GM18520 (cell line): ENCODE data around the gene OTULINL.

Source experiments
- ATAC-seq: cut with Tn5 transposase; IDR thresholded peaks from one replicate; pipeline ENCODE4 v1.9.1; 2021; ENCODE audit not compliant: unreplicated experiment

Gene OTULINL

DNA sequence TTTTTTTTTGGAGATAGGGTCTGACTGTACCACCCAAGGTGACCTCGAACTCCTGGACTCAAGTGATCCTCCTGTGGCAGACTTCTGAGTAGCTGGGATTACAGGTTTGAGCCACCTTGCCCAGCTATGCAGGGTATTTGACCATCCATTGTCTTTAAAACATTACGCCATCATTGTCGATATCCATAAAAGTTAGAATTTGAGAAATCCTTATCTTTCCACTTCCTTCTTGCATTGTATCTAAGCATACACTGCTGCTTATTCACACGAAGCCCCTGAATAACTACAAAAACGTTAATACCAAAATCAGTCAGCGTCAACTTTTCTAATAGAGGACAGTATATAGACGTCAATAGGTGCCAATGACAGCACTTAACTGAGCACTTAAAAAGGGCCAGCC is 5.4 kb upstream of the OTULINL start:
- no peak for ATAC-seq

DNA sequence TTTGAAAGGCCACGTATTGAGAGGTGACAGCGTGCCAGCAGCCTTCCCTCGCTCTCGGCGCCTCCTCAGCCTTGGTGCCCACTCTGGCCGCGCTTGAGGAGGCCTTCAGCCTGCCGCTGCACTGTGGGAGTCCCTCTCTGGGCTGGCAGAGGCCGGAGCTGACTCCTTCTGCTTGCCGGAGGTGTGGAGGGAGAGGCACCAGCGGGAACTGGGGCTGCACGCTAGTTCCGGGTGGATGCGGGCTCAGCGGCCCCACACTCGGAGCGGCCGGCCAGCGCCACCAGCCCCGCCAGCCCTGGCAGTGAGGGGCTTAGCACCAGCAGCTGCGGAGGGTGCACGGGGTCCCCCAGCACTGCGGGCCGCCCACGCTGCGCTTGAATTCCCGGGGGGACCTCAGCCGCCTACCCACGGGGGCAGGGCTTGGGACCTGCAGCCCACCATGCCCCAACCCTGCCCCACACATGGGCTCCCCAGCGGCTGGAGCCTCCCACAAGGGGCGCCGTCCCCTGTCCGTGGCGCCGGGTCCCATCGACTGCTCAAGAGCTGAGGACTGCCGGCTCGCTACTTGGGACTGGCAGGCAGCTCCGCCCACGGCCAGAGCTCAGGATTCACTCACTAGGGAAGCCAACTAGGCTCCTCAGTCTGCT is 4.4 kb upstream of the OTULINL start:
- ATAC-seq, result no peak

GRCh38 chr5:14577971-14578370 is 3.6 kb upstream of the OTULINL start:
- no peak for ATAC-seq

- no peak for ATAC-seq
Measured at GRCh38 chr5:14579246-14579645, 2.3 kb upstream of the OTULINL start.

GRCh38 chr5:14579731-14580397 is 1.7 kb upstream of the OTULINL start:
- no peak for ATAC-seq

DNA sequence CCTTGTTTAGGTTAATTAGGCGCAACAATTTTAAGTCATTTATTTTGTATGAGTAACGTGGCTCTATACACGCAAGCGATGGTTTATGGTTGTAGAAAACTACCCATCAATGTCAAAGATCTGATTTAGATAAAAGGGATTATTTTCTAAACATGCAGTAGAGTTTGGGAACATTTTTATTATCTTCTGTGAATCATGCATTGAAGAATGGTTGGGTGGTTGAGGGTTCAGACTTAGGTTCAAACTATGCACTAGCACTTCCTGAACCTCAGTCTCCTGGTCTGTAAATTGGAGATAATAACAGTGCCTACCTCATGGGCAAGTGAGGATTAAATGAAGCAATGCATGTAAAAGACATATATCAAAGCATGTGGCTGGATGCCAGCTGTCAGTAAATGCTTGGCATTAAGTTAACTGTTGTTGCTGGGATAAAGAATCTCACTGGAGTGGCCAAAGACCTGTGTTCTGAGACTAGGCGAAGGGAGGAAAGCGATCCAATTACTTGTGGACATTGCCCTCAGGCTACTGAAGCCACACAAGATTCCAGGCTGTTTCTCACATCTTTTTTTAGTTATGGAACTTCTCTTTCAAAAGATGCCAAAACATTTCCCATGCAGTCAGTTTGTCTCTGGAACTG is 1.1 kb upstream of the OTULINL start:
- no peak for ATAC-seq

DNA sequence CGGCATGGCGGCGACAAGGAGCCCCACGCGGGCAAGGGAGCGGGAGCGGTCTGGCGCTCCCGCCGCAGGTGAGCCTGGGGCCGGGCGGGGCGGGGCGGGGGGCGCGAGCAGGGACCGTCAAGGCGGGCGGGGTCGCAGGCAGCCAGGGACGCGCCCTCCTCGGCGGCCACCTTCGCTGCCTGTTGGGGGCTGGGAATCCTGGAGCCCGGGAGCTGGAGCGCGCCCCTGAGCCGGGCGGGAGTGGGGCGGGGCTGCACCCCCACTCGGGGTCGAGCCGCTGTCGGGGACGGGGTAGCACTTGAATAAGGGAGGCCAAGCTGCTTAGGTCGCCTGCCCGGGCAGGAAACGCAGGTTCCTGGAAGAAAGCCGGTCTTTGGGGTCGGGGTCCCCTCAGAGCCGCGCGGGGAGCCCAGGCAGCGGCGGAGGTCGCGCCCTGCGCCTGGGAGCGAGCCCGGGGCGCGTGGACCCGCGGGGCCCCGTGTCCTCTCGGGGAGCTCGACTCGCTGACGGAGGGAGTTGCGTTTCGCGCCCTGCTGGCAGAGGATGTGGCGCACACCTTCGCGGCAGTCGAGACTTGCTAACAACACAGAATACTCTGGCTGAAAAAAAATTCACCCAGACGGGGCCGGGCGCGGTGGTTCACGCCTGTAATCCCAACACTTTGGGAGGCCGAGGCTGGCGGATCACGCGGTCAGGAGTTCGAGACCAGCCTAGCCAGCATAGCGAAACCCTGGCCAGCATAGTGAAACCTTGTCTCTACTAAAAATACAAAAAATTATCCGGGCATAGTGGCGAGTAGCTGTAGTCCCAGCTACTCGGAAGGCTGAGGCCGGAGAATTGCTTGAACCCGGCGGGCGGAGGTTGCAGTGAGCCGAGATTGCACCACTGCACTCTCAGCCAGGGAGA is 552 bp downstream of the OTULINL start:
- peak; percentile 66 for ATAC-seq

DNA sequence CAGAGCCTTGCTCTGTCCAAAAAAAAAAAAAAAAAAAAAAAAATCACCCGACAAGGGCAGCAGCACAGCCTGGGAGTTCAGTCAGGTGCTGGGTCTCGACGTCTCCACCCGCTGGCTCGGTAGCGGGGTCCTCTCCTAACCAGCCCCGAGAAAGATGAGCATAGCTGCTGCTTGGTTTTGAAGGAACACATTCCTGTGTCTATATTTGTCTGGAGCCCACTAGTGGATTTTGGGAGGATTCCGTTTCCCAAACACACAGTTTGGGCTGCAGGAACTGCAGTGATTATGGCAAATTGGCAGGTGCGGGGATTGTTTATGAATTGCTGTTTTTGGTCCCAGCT is 1.2 kb downstream of the OTULINL start:
- no peak for ATAC-seq

DNA sequence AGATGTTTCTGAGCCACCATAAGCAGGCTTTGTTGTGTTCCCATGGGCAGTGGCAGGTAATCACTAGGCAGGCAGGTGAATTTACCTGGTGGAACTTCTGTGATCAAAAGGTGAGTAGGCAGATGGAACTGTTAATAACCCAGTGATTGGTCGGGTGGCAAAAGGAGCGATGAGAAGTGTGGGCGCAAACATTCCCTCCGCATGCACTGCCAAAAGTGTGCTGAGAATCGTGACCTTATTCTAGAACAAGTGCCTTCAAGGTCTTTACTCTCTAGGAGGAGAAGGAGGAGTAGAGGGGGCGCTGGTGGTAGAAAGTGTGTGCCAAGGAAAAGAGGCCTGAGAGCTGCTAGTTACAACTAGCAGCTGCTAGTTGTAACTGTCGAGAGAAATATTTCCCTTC is 3.3 kb downstream of the OTULINL start:
- no peak for ATAC-seq

GRCh38 chr5:14587150-14587549 is 5.6 kb downstream of the OTULINL start:
- no peak for ATAC-seq

DNA sequence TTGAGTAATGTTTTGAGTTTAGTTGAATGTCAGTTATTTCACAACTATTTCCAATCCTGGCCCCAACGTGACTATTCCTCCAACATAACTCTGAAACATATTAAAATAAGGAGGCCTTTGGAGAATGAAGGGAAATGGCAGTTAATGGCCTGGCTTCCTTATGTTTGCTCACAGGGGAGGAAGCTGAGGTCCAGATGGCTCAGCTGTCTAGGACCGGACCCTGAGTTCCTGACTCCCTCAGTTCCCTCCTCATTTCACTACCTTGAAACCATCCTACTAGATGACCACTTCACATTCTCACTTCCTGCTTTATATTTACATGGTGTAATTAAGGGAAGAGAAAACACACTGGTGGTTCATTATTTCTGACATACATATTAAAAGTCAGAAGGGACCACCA is 6.6 kb downstream of the OTULINL start:
- ATAC-seq, result peak; percentile 43

DNA sequence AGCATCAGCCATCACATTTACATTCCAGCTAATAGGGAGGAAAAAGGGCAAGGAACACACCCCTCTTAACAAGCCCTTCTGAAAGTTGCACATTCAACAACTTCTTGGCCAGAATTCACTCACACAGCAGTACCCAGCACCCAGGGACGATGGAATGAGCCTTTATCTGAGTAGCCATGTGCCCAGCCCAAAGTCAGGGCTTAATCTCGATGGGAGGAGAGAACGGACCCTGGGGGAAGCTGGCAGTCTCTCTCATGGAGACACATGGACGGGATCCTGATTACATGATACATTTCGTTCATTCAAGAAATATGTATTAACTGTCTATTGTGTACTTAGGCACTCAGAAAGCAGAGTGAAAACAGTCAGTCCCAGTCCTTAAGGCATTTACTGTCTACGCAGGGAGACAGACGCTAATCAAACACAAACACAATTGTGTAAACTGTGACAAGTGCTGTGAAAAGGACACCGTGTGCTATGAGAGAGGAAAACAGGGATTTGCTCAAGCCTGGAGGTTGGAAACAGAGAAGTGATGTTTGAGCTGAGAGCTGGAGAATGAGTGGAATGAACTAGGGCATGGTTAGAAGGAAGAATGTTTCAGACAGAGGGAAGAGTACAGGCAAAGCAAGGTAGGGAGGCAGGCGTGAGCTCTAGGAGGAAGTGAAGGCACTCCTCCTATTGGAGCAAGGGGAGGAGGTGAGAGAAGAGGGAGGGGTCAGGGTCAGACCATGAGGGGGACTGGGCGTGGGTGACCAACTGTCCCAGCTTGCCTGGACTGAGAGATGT is 7.4 kb downstream of the OTULINL start:
- ATAC-seq, result no peak

DNA sequence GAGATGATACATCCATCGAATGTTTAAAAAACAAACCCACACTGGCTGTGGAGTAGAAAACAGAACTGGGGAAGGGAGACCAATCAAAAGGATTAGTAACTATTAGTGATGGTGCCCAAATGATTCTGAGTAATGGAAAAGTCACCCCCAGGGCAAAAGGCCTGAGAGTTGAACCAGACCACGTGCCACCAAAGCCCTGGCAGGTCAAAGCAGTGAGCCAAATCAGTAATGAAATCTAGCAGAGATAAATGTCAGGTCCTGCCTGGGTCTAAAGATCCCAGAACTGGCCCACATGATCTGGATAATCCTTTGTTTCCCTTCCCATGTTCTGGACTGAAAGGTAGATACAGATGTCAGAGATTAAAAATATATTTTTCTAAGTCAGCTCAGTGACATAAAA is 9.4 kb downstream of the OTULINL start:
- no peak for ATAC-seq

- no peak for ATAC-seq
Measured at GRCh38 chr5:14591548-14591947, 10.0 kb downstream of the OTULINL start.

DNA sequence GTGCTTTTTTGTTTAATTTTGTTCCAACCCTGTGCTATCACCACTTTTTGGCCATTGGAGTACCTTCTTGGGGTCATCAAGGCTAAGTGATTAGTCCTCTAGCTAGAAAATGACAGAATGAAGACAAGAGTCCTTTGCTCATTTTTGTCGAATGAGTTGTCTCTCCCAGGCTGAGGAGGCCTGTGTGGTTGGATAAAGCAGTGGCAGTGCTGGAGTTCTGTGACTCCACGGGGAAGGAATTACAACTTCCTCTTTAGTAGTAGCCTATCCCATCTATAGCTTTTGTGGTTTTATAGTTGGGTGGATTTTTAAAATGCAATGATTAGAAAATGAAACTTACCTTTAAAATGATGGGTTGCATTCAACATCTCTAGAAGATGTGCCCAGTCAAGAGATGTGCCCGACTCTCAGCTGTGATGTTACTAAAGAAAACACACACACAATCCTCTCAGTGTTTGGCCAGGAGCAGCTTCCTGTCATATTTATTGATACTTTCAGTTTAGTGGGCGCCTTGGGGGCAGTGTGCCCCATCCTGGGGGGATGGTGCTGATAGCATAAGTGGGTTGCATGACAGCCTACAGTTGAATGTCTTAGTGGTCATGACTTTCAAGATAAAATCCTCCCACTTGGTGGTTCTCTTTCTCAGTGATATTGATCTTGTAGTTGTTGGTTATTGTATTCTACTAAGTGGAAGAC is 11.9 kb downstream of the OTULINL start:
- ATAC-seq, result no peak

GRCh38 chr5:14594378-14595074 is 12.9 kb downstream of the OTULINL start:
- ATAC-seq, result no peak

- ATAC-seq, result peak; percentile 44
Measured at GRCh38 chr5:14595189-14595588, 13.6 kb downstream of the OTULINL start.

- no peak for ATAC-seq
Measured at GRCh38 chr5:14595891-14596290, 14.3 kb downstream of the OTULINL start.

DNA sequence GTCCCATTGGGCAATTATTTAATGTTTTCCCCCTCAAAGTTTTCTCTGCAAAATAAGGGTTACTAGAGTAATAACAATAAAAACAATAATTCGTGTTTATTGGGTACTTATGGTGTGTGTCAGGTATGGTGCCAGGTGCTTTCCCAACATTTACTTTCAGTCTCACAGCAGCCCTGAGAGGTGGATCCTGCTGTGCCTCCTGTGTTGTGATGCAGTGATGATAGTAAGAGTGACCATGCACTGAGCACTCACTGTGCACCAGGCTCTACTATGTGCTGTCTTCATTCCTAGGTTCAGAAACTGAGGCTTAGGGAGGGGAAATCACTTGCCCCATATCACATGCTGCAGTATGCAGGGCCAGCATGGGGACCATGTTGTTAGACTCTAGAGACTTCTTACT is 15.5 kb downstream of the OTULINL start:
- ATAC-seq, result no peak

- ATAC-seq, result no peak
Measured at GRCh38 chr5:14598225-14598624, 16.6 kb downstream of the OTULINL start.
